HepG2 (cell line): ENCODE results near the gene SEC14L2. TPM values are rescaled to one million over a fixed set of nuclear protein-coding genes. Genes with fewer than 3 reads are reported as not detected.
A peak's percentile ranks its signal among the peaks of the same experiment; 100 is the strongest.

Experiments used
- FOXJ3 ChIP-seq: sonication (generic); formaldehyde crosslinking; IDR thresholded peaks from 2 replicates; pipeline ENCODE4 v1.4.0; 2020; ENCODE audit warnings: missing genetic modification reagents, mild to moderate bottlenecking, borderline replicate concordance
- NCOA2 ChIP-seq: sonication (generic); formaldehyde crosslinking; IDR thresholded peaks from 2 replicates; pipeline ENCODE4 v1.8.0; 2022; ENCODE audit warnings: inconsistent platforms
- NFIC ChIP-seq: IDR thresholded peaks from 2 replicates; pipeline ENCODE4 v1.6.1; 2012; ENCODE audit warnings: mild to moderate bottlenecking, low read length, inconsistent platforms
- NR2F1 ChIP-seq, 2 experiments: fragments of 450-650 bp in 1 of 2; formaldehyde crosslinking in 1 of 2; IDR thresholded peaks; 2 replicates each; pipeline versions ENCODE4 v1.5.0 to v1.6.1; 2016 to 2020; ENCODE audit warnings: mild to moderate bottlenecking in 1 of 2, missing compliant biosample characterization in 1 of 2, missing genetic modification reagents in 1 of 2, moderate library complexity in 1 of 2
- NR2F2 ChIP-seq: IDR thresholded peaks from 2 replicates; pipeline ENCODE4 v1.6.1; 2012; ENCODE audit warnings: low read depth, inconsistent platforms, borderline replicate concordance
- SUZ12 ChIP-seq: fragments of 150-350 bp; IDR thresholded peaks from 2 replicates; pipeline ENCODE4 v1.6.1; 2014; ENCODE audit warnings: low read depth, low read length
- ZBTB3 ChIP-seq: sonication (generic); formaldehyde crosslinking; IDR thresholded peaks from 2 replicates; pipeline ENCODE4 v1.4.0; 2020; ENCODE audit warnings: low read depth, mild to moderate bottlenecking, moderate library complexity, missing genetic modification reagents, borderline replicate concordance
- ZNF136 ChIP-seq: sonication (generic); formaldehyde crosslinking; IDR thresholded peaks from 2 replicates; pipeline ENCODE4 v1.8.1; 2022; ENCODE audit warnings: low read depth, mild to moderate bottlenecking, moderate library complexity, missing genetic modification reagents
- ZNF260 ChIP-seq: sonication (generic); formaldehyde crosslinking; IDR thresholded peaks from 2 replicates; pipeline ENCODE4 v1.4.0; 2020; ENCODE audit warnings: missing genetic modification reagents, low read depth, mild to moderate bottlenecking, borderline replicate concordance
- ZNF446 ChIP-seq: sonication (generic); formaldehyde crosslinking; IDR thresholded peaks from 2 replicates; pipeline ENCODE4 v1.5.0; 2020; ENCODE audit warnings: mild to moderate bottlenecking, missing genetic modification reagents
- ZNF564 ChIP-seq: sonication (generic); formaldehyde crosslinking; IDR thresholded peaks from 2 replicates; pipeline ENCODE4 v1.8.1; 2023; ENCODE audit warnings: mild to moderate bottlenecking, missing genetic modification reagents
- ZNF737 ChIP-seq: sonication (generic); formaldehyde crosslinking; IDR thresholded peaks from 2 replicates; pipeline ENCODE4 v1.5.0; 2020; ENCODE audit warnings: missing genetic modification reagents, mild to moderate bottlenecking, borderline replicate concordance
- ZNF775 ChIP-seq: sonication (generic); formaldehyde crosslinking; IDR thresholded peaks from 2 replicates; pipeline ENCODE4 v1.4.0; 2020; ENCODE audit warnings: missing genetic modification reagents, mild to moderate bottlenecking, moderate library complexity, borderline replicate concordance
- ZNF879 ChIP-seq: sonication (generic); formaldehyde crosslinking; IDR thresholded peaks from 2 replicates; pipeline ENCODE4 v1.8.1; 2023; ENCODE audit warnings: missing genetic modification reagents
- ZNF891 ChIP-seq: sonication (generic); formaldehyde crosslinking; IDR thresholded peaks from 2 replicates; pipeline ENCODE4 v1.5.0; 2020; ENCODE audit warnings: mild to moderate bottlenecking, missing genetic modification reagents
- ZSCAN20 ChIP-seq: sonication (generic); formaldehyde crosslinking; IDR thresholded peaks from 2 replicates; pipeline ENCODE4 v1.4.0; 2020; ENCODE audit warnings: missing genetic modification reagents, mild to moderate bottlenecking, borderline replicate concordance
- polyA plus RNA-seq, 8 experiments: library from polyadenylated mRNA; depleted of rRNA in 3 of 8; stranded (reverse) in 7 of 8; unstranded in 1 of 8; fragments of >200 nt; fragmentation: Illumina TruSeq in 4 of 8; extraction: Trizol in 4 of 8; gene quantifications; 2 replicates each; pipeline versions ENCODE4 v1.2.1 to v1.2.3, GENCODE V29; 2011 to 2016; ENCODE audit warnings: low read depth in 4 of 8, missing spikeins in 1 of 8, mixed read lengths in 1 of 8; ENCODE audit not compliant: insufficient read depth in 1 of 8
- total RNA-seq, 5 experiments: library from RNA; depleted of rRNA; stranded (reverse); fragments of >200 nt; fragmentation: Illumina TruSeq; extraction: Trizol; gene quantifications; 2 replicates each; pipeline ENCODE4 v1.2.3, GENCODE V29; 2016; ENCODE audit warnings: low read depth in 1 of 5
- TF ChIP-seq, protein P1 (sequence below): sonication (generic); formaldehyde crosslinking; IDR thresholded peaks from 2 replicates; pipeline ENCODE4 v1.8.0; 2022; ENCODE audit warnings: low read depth, missing genetic modification reagents
- TF ChIP-seq, protein P2 (sequence below): sonication (generic); formaldehyde crosslinking; IDR thresholded peaks from 2 replicates; pipeline ENCODE4 v1.4.0; 2020; ENCODE audit warnings: missing genetic modification reagents, borderline replicate concordance
- TF ChIP-seq, protein P3 (sequence below): sonication (generic); formaldehyde crosslinking; IDR thresholded peaks from 2 replicates; pipeline ENCODE4 v1.4.0; 2020; ENCODE audit warnings: mild to moderate bottlenecking, missing genetic modification reagents

SEC14L2 gene
- total and polyA plus RNA-seq, 2 of the 13 experiments (the other 11 are each of a cell fraction or from before 2014, with no cell fraction given) = 4.1 to 5.1 TPM

DNA sequence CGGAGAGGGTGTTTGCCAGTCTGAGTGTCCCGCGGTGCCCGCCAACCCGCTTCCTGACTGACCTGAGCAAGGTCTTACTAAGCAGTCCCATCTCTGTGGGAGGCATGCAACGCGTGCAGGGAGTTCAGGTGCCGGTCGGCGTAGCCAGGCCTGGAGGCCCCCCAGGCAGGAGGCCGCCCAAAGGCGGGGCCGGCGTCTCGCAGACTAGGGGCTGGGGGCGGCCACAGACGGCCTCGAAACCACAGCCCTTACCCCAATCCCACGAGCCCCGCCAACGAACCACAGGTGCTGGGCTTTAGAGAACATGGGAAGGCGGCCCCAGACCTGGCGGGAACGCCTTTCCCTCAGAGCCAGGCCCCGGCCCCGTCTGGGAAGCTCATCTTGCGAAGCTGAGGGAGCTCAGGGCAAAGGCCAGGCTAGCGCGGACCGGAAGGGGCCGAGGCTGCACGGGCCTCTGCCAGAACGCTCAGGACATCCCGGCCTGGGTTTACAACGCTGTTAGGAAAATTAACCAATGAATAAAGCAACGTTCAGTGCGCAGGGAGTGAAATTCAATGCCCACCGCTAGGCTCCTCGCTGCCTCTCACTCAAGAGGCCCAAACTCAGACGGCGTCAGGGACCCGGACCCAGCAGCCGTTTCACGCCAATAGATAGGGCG, 26.6 kb downstream of the SEC14L2 start (continued):
- TF ChIP-seq, protein P1, sequence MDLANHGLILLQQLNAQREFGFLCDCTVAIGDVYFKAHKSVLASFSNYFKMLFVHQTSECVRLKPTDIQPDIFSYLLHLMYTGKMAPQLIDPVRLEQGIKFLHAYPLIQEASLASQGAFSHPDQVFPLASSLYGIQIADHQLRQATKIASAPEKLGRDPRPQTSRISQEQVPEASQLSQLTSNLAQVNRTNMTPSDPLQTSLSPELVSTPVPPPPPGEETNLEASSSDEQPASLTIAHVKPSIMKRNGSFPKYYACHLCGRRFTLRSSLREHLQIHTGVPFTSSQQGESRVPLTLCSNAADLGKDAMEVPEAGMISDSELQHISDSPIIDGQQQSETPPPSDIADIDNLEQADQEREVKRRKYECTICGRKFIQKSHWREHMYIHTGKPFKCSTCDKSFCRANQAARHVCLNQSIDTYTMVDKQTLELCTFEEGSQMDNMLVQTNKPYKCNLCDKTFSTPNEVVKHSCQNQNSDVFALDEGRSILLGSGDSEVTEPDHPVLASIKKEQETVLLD (CRISPR knock-in tag) = no peak; the same call in 1 of the 2 replicates
- TF ChIP-seq SUZ12 (no peak), ZNF136 (CRISPR knock-in tag) (no peak), ZNF737 (CRISPR knock-in tag) (0 out of 2 replicates have a peak, but pooled peaks have one; percentile 42), NR2F2 (peak; percentile 18; the same call in 1 of the 2 replicates), NCOA2 (CRISPR knock-in tag) (no peak), ZBTB3 (CRISPR knock-in tag) (0 out of 2 replicates have a peak, but pooled peaks have one; percentile 8), ZSCAN20 (CRISPR knock-in tag) (peak; percentile 83), ZNF879 (CRISPR knock-in tag) (peak; percentile 62), ZNF564 (CRISPR knock-in tag) (peak; percentile 90), ZNF446 (peak; percentile 80), ZNF891 (CRISPR knock-in tag) (peak; percentile 87), ZNF775 (0 out of 2 replicates have a peak, but pooled peaks have one; percentile 48), NR2F1 (CRISPR knock-in tag; IDR thresholded peaks at IDR 0.05) (peak; percentile 34 to 38; a peak in 2 of 4 replicates), FOXJ3 (CRISPR knock-in tag) (no peak), NFIC (no peak), ZNF260 (CRISPR knock-in tag) (no peak)
- TF ChIP-seq, protein P2, sequence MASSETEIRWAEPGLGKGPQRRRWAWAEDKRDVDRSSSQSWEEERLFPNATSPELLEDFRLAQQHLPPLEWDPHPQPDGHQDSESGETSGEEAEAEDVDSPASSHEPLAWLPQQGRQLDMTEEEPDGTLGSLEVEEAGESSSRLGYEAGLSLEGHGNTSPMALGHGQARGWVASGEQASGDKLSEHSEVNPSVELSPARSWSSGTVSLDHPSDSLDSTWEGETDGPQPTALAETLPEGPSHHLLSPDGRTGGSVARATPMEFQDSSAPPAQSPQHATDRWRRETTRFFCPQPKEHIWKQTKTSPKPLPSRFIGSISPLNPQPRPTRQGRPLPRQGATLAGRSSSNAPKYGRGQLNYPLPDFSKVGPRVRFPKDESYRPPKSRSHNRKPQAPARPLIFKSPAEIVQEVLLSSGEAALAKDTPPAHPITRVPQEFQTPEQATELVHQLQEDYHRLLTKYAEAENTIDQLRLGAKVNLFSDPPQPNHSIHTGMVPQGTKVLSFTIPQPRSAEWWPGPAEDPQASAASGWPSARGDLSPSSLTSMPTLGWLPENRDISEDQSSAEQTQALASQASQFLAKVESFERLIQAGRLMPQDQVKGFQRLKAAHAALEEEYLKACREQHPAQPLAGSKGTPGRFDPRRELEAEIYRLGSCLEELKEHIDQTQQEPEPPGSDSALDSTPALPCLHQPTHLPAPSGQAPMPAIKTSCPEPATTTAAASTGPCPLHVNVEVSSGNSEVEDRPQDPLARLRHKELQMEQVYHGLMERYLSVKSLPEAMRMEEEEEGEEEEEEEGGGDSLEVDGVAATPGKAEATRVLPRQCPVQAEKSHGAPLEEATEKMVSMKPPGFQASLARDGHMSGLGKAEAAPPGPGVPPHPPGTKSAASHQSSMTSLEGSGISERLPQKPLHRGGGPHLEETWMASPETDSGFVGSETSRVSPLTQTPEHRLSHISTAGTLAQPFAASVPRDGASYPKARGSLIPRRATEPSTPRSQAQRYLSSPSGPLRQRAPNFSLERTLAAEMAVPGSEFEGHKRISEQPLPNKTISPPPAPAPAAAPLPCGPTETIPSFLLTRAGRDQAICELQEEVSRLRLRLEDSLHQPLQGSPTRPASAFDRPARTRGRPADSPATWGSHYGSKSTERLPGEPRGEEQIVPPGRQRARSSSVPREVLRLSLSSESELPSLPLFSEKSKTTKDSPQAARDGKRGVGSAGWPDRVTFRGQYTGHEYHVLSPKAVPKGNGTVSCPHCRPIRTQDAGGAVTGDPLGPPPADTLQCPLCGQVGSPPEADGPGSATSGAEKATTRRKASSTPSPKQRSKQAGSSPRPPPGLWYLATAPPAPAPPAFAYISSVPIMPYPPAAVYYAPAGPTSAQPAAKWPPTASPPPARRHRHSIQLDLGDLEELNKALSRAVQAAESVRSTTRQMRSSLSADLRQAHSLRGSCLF (CRISPR knock-in tag) = no peak
- TF ChIP-seq, protein P3, sequence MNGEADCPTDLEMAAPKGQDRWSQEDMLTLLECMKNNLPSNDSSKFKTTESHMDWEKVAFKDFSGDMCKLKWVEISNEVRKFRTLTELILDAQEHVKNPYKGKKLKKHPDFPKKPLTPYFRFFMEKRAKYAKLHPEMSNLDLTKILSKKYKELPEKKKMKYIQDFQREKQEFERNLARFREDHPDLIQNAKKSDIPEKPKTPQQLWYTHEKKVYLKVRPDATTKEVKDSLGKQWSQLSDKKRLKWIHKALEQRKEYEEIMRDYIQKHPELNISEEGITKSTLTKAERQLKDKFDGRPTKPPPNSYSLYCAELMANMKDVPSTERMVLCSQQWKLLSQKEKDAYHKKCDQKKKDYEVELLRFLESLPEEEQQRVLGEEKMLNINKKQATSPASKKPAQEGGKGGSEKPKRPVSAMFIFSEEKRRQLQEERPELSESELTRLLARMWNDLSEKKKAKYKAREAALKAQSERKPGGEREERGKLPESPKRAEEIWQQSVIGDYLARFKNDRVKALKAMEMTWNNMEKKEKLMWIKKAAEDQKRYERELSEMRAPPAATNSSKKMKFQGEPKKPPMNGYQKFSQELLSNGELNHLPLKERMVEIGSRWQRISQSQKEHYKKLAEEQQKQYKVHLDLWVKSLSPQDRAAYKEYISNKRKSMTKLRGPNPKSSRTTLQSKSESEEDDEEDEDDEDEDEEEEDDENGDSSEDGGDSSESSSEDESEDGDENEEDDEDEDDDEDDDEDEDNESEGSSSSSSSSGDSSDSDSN (CRISPR knock-in tag) = peak; percentile 87
